Inferior parietal cortex (tissue), 1 donor: Measurements from ENCODE around the gene NCSTN.
A peak's percentile ranks its signal among the peaks of the same experiment; 100 is the strongest.
"Not testable (repeated sequence)": the region's sequence is repeated elsewhere in the genome, so short reads cannot be mapped to it uniquely, and the experiment has no call there.

Source experiments
- DNase-seq: peaks from one replicate; pipeline ENCODE4 v3.0.0-alpha.2; 2016; ENCODE audit errors: extremely low spot score

Gene NCSTN

DNA sequence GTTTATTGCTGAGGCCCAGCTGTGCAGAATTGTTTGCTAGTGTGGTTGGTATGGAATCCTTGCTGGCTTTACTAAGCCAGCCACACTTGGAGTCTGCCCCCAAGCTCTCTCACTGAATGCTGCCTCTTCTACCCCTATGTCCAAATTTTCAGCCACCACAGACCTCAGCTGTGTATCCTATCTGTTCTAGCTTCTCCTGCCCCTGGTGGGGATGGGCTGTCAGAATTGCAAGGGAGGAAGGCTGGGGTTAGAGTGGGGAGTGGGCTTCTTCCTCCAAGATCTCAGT is 28.1 kb downstream of the NCSTN start:
- no peak for DNase-seq

DNA sequence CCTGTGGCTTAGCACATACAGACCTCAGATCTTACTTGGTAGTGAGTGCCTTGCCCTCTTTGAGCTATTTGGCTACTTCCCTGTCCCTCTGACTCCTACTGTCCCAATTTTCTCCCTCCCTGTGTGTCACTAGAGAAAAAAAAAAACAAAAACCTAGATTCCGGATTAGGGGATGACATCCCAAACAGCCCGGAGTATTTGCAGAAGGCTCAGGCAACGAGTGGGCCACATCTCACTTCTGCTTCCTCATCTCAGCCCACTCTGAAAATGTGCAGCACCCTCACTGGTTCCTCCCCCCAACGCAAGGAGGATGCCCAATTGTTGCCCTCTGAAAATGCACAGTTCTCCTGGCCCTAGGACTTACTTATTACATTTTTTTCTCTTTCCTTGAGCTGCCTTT is 28.6 kb downstream of the NCSTN start:
- no peak for DNase-seq

DNA sequence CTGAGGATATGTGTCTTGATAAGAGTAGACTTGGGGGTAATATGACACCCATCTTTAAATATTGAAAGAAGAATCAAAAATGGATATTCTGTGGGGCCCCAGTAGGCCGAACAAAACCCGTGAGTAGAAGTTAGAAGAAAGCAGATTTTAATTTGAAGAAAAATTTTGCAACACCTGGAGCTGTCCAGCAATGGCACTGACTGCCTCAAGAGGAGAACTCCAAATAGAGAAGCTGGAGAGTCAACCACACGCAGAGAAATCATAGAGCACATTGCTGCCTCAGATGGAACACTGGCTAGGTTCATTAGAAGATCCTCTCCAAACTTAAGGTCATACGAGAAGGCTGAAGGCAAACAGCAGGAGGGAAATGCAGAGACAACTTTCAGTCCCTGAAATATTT is 30.5 kb downstream of the NCSTN start:
- DNase-seq, result no peak

DNA sequence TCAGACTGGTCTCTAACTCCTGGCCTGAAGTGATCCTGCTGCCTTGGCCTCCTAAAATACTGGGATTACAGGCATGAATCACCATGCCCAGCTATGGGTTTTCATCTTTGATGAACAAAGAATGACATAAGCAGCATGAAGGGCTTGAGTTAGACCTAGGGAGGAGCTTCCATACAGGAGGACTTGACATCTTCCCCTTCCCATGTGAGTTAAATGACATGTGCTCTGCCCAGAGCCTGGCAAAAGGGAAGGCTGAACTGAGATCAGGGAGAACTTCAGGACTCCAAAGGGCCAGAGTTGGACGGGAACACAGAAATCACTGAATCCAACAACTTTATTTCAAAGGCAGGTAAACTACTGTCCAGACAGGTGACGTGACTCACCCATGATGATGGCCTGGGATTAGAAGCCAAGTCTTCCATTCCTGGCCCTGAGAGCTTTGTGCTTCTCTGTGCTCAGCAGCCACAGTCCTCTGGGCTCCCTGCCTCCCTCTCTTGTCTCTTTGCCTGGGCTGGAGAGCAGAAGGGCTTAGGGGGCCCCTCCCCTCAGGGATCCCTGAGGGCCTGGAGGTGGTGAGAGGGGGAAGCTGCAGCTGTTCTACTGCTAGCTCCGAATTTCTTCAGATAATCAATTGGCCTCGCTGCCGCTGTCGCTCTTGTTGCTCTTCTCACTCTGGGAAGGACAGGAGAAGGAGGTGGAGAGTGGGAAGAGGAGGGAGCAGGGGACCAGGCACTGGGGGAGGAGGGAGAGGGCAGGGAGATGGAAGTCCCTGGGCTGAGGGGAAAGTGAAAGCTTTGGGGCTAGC is 31.3 kb downstream of the NCSTN start:
- DNase-seq, result no peak

DNA sequence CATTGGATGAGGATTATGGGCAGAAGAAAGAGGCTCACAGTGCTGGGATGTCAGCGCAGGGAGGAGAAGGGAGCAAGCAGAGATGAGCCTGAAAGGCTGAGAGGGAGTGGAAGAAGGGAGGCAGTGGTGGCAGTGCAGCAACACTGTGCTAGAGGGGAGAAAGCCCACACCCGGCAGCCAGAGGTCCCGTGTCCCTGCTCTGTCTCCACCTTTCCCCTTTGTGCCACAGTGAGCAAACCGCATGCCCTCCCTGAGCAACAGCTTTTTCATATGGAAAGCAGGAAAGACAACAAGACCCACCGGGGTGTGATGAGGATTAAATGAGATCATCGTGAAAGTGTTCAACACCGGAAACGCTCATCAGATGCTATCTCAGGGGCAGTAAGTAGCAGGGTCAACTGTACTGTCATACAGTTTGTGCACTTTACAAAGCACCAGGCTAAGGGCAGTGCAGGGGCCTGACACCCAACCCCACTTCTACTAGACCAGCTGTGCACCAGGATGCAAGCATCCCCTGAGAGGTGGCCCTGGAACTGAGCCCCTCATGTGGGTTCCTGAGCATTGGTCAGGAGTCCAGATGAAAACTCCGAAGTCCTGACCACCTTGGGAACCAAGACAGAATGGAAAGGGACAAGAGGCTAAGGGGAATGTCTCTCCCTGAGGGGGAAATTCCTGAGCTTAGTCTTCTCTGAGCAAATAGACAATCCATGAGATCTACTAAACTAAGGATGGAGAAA is 32.8 kb downstream of the NCSTN start:
- DNase-seq, result peak; percentile 61

DNA sequence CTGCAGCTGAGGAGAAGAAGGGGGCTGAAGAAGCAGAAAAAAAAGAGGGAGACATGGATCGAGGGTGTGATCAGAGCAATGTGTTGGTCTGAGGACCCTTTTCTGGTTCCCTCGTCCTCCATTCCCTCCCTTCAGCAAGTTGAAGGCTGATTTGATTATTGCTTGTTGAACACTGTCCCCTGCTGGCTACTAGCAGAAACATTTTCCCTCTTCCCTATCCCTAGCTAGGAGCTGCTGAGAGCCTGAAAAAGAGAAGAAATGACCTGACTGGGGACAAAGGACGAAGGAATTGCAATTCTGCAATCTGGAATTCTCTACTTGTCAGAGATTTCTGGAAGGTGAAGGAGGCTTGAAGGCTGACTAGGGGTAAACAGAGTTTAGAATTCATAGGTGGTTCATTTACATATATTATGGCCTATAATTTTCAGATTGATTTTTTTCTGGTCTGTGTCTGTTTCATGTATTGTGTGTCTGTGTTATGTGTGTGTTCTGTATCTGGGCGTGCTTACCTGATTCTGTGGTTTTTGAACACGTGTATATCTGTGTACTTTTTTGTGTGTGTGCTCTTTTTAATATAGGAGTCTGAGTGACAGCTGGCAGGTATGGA is 33.4 kb downstream of the NCSTN start:
- DNase-seq, result peak; percentile 86

DNA sequence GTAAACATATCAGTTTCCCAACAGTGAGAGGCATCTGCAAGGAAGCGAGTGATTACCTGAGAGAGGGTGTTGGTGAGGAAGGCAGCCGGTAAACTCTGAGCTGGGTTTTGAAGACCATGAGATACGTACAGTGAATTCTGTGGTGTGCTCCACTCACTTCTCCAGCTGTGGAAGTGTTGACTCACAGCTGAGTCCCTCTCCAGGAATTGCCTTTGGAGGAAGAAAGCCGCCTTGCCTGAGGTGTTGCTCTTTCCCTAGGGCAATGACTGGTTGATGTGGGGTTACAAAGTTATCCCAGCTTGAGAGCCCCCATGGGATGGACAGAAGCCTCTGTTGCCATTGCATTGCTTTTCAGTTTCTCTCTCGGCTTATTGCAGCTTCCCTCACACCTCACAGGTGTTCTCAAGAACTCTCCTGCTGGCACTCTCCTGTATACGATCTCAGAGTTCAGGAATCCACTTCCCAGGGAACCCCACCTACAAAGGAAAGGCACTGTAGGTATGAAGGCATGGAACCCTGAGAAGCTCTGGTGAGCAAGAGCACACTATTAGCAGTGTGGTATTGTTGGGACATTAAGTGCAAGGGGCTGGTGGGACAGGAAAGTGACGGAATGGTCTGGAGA is 34.5 kb downstream of the NCSTN start:
- DNase-seq, result no peak

DNA sequence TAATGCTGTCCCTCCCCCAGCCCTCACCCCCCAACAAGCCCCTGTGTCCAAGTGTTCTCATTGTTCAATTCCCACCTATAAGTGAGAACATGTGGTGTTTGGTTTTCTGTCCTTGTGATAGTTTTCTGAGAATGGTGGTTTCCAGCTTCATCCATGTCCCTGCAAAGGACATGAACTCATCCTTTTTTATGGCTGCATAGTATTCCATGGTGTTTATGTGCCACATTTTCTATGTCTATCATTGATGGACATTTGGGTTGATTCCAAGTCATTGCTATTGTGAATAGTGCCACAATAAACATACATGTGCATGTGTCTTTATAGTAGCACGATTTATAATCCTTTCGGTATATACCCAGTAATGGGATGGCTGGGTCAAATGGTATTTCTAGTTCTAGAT is 41.6 kb downstream of the NCSTN start:
- DNase-seq, result not testable (repeated sequence)

DNA sequence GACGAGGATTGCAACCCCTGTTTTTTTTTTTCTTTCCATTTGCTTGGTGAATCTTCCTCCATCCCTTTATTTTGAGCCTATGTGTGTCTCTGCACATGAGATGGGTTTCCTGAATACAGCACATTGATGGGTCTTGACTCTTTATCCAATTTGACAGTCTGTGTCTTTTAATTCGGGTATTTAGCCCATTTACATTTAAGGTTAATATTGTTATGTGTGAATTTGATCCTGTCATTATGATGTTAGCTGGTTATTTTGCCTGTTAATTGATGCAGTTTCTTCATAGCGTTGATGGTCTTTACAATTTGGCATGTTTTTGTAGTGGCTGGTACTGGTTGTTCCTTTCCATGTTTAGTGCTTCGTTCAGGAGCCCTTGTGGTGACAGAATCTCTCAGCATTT is 45.2 kb downstream of the NCSTN start:
- not testable (repeated sequence) for DNase-seq

DNA sequence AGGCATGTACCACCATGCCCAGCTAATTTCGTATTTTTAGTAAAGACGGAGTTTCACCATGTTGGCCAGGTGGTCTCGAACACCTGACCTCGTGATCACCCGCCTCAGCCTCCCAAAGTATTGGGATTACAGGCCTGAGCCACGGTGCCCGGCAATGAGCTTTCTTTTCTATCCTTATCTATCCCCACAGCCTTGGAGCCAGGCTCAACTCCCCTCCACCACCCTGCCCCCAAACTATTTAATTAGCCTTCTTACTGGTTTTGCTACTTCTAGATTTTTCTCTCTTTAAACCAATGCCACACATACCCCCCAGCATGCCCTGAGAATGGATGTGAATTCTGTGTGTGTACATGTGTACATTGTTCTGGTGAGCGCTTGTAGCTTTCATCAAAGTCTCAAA is 51.5 kb downstream of the NCSTN start:
- DNase-seq, result no peak

DNA sequence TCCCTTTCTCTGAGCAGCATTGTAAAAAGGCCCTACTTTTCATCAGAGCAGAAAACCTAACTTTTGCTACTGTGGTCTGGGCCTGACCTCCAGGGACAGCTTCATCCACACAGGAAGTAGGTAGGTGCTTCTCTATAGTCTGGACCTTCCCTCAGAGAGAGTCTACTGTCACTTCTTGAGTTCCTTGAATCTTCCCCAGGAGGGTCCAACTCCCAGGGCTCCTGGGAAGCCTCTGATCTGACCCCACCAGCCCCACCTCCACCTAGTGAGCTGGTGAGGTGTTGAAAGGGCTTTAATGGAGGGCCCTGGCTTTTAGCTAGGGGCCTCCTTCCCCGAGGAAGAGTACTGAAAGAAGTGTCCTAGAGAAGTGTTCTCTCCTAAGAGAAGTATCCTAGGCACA is 54.5 kb downstream of the NCSTN start:
- no peak for DNase-seq

DNA sequence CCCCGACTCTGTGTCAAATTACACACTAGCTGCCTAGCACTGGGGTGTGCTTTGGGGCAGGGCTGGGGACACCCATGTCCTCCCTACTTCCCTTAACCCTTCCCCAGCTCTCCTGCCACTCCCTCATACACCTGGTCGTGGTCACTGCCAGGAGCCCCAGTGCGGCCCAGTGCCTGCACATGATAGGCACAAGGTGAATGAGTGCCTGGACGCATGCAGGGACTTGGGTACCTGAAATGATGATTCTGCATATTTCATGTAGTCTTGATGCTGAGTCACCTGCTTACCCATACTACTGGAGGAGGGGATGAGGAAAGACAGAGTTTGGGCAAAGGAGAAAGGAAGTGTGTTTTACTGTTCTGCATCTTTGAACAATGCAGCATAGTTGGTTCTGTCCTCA is 55.6 kb downstream of the NCSTN start:
- no peak for DNase-seq

DNA sequence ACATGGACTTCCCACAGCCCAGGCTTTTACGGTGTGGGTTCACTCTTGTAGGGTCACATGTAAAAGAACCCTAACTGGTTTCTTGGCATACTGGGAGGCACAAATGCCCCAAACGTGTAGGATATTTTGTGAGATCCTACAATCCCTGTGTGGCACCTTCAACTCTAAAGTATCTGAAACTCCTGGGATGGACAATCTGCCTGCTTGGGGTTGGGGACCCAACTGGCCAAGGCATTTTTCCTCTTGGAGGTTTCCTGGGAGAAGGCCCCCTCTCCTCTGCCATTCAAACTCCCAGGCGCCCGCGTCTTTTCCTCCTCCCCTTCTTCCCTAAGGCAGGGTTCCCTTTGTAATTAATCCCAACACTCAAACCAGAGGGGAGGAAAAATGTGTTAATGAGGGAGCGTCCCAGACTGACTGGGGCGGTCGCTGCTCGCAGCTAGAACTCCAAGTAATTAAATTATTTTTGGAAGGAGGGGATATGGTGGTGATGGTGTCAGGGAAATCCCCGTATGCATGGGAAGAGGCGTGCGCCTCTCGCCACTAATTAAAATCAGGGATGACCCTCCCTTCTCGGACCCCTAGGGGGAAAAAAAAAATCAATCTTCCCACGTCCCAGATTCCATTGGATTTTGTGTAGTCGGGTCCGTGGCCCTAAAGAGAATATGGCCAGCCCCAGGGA is 56.5 kb downstream of the NCSTN start:
- DNase-seq, result no peak

DNA sequence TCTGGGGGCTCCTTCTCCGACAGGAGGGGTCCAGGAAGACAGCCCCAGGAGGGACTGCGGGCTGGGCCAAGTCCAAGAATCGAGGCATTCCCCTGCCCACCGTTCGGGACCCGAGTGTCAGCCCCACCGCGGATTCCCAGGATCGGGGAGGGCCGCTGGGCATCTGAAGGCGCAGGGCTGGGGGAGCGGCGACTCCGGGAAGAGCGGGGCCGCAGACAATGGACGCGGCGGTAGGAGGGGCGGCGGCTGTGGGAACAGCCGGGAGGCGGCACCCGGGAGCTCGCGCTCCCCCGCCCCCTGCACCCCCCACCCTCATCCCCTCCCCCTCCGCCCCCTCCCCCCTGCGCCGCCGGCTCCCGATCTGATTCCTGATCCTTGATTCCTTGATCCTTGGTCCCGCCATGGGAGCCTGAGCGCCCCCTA is 57.1 kb downstream of the NCSTN start, which contains the start of gene VANGL2:
Gene VANGL2, plus strand, starts transcription at position 342 of the 423 bp plus-strand sequence. CDS start 15,274 bp downstream, outside the sequence.
- DNase-seq, result peak; percentile 65

DNA sequence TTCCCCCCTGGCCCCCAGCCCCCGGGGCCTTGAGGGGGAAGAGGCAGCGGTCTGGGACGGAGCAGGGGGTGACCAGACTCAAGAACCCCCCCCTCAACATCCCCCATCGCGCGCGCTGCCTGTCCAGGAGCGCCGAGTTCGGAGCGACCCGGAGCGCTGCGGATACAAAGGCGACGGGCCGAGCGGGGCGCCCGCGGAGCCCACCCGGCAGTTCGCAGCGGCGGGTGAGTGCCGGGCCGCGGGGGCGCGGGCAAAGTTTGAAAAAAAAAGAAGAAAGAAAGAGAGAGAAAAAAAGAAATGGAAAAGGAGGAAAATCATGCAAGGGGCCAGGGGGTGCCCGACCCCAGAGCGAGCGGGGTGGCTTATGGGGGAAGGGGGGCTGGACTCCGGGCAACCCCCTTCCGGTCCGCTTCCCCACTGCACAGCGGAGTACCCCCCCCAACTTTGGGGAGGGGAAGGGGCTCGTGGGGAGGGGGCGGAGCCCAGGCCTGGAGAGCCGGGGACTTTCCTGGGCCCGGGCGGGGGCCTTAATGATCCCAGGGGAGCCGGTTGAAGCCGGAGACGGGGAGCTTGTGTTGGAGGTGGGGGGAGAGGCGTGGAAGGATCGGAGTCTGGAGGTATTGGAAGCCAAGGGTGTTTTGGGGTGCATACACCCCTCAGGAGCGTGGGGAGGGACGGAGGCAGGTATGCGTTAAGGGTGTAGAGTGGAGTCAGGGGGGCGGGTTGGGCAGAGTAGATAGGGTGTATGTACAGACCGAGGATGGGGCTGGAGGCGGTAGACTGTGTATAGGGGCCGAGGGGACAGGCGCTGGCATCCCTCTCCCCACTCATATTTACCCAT is 57.7 kb downstream of the NCSTN start:
- DNase-seq, result no peak

DNA sequence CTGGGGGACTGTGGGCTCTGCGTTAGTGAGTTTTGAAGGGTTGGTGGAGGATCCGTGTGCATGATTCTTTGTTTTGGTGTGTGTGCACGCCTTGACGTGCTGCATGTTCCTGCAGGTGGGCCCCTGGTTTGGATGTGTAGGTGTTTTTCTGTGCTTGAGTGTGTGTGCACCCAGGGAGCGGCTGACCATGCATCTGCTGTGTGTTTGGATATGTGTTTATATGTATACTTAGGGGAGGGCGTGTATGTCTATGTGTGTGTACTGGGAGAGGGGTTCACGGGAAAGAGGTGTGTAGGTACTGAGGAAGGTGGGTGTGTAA is 58.3 kb downstream of the NCSTN start:
- DNase-seq, result no peak

DNA sequence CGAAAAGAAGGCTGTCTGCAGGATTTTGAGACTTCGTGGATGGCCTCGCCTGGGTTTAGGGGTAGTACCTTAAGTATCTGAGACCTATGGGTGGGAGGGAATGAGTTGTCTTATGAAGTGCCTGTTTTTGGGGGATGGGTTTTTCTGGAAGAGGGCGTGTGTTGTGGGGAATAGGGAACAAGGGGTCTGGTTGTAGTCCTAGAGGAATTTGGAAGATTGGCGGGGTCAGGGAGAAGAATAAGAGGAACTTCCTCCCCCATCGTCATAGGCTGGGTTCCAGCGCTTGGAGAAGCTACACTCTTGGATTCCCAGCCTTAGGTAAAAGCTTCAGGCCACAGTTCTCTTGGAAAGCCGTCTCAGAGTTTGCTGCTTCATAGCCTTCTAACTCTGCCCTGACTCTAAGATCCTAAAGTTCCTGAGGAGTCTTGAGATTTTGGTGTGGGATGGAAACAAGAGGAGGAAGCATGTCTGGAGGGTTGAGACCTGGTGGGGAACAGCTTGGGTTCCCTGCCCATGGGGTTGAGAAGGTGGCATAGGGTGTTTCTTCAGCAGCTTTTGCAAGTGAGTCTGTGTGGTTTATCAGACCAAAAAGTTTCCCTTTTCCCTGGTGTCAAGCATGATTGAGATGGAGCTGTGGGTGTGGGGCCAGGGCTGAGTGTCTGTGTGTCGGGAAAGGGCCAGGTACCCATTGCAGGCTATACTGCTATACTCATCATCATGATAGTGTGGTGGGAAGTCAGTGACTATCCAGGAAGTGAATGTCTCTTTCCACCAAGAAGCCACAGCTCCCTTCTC is 59.0 kb downstream of the NCSTN start:
- no peak for DNase-seq

DNA sequence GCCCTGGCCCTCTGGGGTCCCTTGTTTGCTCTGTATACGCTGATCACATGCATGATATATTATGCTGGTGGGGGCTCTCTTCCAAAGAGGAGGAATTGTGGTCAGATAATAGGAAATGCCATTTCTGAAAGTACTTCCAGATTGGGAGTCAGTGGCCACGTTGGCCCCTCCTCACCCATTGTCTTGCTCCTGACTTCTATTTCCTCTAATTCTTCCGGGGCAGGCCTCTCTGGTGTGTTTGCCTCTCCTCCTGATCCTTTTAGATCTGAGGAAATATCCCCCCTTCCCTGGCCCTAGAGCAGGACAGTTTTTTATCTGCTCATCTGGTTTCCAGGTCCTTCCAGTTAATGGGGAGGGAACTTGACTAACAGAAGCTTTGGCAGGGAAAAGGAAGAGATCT is 60.1 kb downstream of the NCSTN start:
- no peak for DNase-seq

DNA sequence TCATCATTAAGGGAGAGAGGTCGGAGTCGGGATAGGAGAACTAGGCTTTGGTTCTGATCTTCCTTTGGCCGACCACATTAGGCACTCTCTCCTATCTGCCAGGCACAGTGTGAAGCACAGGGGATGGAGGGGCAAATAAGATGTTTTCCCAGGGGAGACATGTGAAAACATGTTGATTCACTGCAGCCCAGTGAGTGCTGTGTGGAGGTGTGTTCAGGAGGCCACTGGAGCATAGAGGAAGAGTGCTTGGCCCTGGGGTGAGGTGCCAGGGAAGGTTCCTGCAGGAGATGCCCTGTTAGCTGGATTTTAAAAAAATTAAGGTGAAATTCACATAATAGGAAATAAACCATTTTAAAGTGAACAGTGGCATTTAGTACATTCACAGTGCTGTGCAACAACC is 60.9 kb downstream of the NCSTN start:
- DNase-seq, result no peak

DNA sequence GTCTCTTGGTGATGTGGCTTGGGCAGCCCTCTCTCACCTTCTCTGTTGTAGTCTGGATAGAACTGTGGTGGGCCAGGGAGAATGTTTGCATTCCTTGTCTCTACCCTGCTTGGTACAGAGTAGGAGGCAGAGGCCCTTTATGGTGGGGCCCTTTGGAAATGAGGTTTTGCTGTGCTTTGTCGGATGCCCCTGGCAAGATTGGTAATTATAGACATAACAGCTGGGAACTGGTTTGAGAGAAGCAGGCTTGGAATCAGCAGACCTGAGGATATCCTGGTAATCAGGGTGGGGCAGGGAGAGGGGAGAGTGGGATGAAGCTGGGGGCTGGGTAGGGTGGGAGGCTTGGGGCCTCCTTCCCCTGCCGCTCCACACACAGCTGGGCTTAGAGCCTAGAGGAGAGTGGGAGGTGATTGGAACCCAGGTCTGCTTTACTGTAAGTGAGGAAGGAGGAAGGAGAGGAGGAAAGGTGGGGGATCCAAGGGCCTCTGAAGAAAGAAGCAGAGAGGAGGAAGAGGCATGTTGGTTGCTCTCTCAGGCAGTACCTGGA is 62.2 kb downstream of the NCSTN start:
- no peak for DNase-seq
